NCI-H2107 (cell line): ENCODE measurements around the gene FAM184A.
A peak's percentile ranks its signal among the peaks of the same experiment; 100 is the strongest.

Source experiments
- DNase-seq: peaks from one replicate; lab custom pipeline; 2025; lab: John Stamatoyannopoulos, UW

FAM184A gene

DNA sequence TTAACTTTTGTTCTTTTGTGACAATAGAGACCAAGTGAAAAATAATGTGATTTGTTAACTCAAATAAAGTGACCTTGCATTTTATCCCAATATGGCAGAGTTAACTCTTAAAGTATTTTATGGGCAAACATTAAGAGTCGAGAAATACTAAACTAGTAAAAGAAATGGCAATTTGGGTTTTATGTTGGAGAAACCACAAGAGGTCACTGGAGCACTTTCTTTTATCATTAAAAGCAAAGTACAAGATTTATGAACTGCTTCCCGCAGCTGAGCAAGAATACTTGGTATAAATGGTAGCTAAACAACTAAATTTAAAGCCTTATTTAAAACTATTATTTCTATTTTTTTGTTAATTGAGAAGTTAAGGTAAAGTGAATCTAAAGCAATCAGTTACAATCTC lies 110.0 kb downstream of the FAM184A start:
- DNase-seq: no peak

DNA sequence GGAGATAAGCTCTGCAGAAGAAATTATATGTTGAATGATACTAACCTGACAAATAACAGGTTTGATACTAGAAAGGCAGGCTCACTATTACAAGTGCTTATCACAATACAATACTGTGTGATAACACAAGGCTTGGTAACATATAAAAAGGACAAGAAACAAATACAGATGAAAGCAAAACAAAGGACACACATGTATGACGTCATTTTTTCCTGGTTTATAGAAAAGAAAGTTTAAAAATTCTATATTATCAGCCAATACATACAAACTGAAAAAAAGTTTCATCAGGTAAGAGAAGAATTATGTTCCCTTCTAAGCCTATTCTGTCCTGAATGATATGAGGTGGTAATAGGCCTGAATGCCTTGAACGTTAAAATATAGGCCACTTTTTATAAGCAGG lies 111.2 kb downstream of the FAM184A start:
- DNase-seq: no peak

DNA sequence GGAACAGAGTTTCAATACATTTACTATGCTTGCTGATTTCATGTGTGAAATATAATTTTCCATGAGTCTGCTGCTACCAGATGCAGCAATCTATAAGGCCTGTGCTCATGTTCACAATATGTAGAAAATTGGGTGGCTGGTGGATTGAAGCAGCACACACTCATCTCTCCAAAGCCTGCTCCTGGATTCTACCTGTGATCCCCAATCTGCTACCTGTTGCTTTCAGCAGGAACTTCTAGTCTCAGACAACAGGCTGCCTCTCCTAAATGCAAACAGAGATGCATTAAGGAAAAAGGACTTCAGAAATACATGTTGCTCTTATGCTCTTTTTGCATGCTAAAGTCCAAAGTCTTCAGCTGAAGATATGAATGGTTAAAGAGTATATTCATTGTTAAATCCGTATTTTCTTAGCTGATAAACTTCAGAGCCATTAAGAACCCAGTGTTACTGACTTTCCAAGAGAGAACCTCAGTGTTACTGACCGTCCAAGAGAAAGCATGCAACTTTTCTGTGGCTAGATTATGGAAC lies 112.6 kb downstream of the FAM184A start:
- DNase-seq: no peak

DNA sequence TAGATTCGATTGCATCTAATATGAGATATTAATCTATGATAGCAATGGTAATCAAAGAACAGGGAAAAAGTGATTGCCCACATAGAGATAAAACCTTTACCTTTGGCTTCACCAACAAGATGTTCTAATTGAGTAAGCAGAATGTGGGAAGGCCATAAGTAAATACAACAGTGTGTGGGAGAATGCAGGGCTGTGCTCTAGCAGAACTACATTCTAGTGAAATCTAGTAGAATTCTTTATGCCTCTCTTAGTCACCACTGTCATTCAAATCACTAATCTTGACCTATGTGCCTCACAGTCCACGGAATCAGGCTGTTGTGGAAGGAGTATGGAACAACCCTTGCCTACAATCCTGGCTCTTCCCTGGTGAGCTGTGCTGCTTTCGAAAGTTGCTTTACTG lies 113.1 kb downstream of the FAM184A start:
- no peak for DNase-seq

DNA sequence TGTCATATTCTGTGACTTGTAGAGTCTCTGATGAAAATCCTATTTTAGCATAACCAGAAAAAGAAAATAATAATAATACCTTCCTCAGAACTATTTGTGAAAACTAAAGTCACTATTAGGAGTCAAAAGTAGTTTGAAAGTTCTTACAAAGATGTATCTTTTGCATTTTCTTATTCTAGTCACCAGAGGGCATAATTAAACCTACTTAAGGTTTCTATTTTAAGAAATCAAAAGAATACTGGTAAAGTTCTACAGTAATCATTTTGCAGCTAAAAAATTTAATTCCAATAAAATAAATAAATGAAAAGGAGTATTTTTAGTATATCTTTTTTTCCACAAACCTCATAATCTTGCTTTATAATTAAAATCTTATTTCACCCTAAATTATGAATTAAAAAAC lies 115.5 kb downstream of the FAM184A start:
- no peak for DNase-seq

DNA sequence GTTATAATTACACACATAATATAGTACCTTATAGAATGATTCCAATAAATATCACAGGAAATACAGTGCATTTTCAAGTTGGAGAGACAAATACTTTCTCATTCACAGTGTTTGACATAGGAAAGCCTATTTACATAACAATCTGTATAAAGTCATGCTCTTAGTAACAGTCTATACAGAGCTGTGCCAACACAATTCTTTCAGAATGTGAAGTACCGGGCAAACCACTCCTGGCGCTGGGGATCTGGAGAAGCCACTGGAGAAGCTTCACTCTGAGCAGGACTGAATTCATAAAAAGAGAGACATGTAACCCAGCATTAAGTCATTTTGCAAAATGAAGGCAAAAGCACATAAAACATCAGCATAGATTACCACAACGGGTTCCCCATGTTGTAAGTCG lies 118.6 kb downstream of the FAM184A start:
- DNase-seq: no peak

DNA sequence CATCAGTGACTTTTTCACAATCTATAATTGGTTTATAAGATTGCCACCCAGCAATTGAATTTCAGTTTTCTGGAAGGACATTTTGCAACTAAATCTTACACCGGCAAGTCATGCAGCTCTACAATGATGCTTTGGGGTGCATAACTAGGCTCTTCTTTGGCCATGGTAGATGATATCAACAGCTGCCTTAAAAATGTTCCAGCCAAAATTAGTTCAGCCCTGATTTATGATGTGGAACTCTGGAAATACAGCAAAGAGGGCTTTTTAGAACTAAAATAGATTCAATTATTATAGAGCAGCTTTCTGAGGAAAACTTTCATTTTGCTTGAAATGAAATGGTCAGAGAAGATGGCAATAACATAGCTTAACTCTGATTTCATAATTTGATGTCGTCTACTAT lies 125.1 kb downstream of the FAM184A start:
- DNase-seq: no peak

DNA sequence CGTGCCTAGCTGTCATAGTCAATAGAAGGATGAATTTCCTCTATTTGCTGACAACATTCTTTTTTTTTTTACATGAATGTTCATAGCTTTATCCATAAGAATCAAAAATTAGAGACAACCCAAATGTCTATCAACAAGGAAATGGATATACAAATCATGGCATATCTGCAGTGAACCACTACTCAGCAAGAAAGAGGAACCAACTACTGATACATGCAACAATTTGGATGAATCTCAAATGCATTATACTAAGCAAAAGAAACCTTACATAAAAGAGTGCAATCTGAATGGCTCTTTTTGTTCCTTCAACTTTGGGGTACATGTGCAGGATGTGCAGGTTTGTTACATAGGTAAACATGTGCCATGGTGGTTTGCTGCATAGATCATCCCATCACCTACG lies 125.8 kb downstream of the FAM184A start:
- no peak for DNase-seq

DNA sequence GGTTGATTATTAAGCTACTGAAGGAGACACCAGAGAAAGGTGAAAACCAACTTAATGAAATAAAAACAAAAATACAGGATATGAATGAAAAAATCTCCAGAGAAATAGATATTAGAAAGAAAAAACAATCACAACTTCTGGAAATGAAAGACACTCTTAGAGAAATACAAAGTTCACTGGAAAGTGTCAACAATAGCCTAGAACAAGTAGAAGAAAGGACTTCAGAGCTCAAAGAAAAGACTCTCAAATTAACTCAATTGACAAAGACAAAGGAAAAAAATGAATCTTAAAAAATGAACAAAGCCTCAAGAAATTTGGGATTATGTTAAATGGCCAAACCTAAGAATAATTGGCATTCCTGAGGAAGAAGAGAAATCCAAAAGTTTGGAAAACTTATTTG lies 133.2 kb downstream of the FAM184A start:
- DNase-seq: no peak

DNA sequence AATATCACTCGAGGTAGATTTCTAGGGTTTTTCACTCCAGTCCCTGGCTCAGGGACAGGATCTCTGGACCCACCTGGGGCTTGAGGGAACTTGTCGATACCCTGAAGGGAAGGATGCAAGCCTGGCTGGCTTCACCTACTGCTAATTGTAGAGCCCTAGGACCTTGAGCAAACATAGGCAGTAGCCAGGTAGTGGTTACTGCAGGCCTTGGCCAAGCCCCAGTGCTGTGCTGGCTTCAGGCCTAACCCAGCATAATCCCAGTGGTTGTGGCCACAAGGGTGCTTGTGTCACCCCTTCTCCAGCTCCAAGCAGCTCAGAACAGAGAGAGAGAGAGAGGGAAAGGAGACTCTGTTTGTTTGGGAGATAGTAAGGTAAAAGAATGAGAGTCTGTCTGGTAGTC lies 137.7 kb downstream of the FAM184A start:
- DNase-seq: no peak

DNA sequence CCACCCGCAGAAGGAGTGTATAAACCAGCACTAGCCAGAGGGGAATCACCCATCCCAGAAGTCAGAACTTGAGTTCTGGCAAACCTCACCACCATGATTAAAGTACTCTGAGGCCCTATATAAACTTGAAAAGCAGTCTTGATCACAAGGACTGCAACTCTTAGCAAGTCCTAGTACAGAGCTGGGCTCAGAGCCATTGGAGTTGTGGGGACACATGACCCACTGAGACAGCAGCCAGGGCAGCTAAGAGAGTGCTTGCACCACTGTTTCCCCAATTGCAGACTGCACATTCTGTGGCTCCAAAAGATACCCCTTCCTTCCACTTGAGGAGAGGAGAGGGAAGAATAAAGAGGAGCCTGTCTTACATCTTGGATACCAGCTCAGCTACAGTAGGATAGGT lies 138.8 kb downstream of the FAM184A start:
- DNase-seq: no peak

DNA sequence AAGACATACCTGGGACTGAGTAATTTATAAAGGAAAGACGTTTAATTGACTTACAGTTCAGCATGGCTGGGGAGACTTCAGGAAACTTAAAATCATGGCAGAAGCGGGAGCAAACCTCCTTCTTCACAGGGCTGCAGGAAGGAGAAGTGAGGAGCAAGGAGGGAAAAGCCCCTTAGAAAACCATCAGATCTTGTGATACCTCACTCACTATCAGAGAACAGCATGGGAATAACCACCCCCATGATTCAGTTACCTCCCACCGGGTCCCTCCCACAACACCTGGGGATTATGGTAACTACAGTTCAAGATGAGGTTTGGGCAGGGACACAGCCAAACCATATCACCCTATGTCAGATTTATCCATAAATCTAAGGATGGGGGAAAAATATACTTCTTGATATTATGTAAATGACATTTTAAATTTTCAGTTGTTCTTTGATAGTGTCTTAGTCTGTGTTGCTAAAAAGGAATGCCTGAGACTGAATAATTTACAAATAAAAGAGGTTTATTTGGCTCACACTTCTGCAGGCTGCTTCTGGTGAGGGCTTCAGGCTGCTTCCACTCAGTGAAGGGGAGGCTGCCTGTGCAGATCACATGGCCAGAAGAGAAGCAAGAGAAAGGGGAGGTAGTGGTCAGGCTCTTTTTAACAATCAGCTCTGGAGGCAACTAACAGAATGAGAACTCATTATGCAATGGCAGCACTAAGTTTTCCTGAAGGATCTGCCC lies 142.3 kb downstream of the FAM184A start:
- DNase-seq: no peak

DNA sequence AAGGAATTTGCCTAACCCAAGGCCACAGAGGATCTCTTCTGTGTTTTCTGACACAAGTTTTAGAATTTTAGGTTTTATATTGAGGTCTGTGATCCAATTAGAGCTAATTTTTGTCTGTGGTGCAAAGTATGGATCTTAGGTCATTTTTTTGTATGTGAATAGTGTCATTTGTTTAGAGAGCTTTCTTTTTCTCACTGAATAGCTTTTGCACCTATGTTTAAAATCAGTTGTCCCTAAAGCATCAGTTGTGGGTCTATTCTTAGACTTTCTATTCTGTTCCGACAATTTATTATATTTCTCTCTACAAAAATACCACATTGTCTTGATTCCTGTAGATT lies 143.2 kb downstream of the FAM184A start:
- no peak for DNase-seq

DNA sequence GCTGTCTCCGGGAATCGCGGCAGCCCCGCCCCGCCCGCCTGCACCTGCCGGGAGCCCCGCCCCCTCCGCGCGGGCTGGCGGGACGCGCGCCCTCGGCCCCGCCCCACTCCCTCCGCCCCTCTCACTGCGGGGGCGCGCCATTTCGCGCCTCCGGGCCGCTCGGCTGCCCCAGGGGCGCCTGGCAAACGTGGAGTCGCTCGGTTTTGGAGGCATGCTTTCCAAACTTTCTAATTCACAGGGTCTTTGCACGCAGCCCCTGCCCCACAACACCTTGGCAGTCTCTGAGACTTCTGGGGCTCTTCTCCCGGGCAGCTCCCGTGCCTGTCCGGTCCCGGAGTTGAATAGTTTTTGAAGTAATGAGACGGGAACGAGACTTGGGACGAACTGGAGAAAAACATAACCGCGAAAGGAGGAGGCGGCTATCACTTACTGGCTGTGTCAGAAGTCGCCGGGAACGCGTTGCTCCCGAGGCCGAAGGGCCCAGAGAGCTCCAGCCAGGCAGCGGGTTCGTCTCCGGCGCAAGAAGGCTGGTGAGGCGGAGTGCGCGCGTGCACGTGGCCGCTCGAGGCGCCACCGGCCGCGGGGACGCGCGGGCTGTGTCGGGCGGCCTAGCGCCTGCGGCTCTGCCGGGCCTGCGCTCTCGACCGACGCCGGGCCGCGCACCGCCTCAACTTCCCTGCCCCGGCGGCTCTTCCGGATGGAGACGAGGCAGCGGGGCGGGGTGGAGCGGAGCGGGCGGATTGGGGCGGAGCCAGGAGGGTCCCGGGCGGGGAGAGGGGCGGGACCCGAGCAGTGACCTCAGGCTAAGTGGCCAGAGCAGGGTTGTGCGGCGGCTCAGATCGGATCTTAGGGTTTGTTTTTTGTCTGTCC lies 143.8 kb downstream of the FAM184A start, which contains the start of gene MCM9:
Gene MCM9 (minus strand): TSS at position 699 of the 870 bp plus-strand sequence. CDS start 3,436 bp downstream, outside the sequence.
- DNase-seq: peak; percentile 66

DNA sequence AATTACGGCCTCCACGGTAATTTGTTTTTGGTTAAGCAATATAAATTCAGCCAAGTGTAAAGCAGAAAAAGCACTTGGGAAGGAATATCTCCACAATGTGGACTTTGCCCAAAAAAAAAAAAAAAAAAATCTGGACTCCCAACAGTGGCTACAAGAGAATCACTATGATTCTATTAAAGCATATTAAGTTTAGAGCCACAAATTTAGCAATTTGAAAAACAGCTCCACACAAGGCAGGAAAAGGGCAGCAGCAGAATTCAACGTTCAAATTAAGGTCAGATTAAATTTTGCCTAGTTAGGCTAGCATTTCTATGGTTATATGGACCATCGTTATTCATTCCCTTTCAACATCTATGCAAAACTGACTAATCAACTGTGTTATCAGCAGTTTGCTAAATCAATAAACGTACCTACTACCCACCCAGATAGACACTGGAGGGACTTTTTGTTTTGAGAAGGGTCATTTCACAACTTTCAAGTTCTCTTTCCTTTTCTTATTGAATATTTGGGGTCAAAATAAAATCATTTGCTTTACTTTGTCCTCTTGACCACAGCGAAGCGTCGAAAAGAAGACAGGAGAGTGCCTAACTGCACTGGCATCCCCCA lies 144.5 kb downstream of the FAM184A start:
- DNase-seq: no peak

DNA sequence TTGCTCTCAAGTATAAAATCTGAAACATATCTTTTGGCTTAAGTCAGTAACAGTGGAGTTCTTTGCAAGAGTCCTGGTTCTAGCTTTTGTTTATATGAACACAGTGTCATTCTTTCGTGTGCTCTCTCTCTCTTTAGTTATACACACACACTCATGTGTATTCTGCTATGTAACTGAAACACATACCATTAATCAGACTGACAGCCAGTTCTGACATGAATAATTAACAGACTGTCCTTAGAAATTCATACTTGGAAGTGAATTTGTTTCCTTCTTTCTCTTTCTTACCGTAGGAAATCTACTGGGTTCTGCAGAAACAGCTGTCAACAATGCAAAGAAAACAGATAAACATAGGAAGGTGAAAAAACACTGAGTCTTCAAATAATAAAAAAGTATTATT lies 146.0 kb downstream of the FAM184A start:
- DNase-seq: no peak

DNA sequence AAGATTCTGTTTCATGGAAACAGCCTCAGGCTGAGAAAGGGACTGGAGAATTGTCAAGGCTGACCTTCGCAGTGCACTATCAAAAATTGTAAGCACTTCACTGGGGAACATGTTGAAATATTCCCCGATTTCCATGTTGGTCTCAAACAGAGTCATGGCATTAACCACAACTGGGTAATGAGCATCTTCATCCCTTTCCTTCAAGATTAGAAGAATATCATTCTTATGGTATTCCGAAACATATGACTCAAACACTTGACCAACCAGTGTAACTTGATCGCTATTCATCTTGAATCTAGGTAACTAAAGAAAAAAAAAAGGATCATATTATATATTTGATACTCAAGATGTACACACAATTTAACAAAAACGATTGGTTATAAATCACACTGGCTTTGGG lies 147.0 kb downstream of the FAM184A start:
- DNase-seq: no peak

DNA sequence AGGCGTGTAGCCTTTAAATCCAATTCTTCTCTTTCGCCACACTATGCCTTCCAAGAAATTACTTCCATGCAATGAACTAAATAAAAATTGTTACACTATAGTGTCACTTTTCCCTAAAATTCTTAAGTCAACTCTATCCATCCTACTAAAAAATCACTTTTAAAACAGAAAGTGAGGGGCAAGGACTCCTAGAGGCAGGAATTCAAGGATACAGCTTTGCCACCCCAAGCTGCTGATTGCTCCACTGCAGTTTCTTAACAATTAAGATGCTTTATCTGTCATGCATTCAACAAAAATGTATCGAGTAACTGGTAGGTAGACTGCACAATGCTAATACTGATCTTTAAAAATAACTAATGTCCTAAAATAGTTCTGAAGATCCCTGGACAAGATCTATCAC lies 147.8 kb downstream of the FAM184A start:
- DNase-seq: no peak

DNA sequence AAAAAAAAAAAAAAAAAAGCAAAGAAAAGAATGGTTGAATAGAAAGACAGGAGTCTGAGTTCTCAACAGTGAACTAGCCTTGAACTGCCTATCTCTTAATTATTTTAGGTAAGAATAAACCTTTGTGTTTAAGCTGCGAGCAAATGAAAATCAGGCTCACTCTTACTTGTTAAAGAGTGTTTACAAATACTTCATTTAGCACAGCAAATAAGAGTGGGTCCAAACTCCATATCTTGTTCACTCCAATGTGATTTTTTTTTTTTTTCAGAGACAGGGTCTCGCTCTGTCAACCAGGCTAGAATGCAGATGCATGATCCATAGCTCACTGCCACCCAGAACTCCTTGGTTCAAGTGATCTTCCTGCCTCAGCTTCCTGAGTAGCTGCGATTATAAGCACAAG lies 155.4 kb downstream of the FAM184A start:
- DNase-seq: no peak

DNA sequence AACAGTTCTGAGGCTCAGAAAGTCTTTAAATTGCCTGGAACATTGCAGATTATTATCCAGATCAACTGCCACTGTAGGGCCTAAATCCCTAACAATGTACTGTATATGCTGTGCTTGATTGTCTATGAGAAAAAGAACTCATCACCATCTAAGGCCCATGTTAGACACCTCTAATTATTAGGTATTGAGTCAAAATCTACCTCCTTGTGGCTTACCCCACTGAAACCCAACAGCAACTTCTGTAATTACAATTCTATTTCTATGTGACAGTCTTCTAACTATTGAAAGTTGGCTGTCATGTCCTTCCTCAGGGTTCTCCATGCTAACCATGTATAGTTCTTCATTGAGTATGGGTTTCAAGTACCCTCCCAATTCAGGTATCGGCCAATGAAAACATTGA lies 157.4 kb downstream of the FAM184A start:
- DNase-seq: no peak

DNA sequence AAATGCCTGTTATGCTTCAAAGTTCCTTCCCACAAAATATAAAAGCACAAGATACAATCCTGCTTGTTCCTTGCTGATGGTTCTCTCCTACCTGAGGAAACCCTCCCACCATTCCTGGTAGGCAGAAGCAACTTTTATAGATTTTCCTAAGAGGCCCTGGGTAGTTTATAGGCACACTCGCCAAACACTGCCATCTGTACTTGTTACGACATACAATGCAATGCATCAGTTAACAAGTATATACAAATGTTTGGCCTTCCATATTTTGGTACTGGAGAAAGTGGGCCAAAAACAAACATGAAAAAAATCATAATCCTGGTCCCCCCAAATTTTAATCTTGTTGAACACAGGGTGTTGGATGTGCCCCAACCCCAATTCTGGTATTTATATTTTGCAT lies 160.1 kb downstream of the FAM184A start:
- DNase-seq: no peak

DNA sequence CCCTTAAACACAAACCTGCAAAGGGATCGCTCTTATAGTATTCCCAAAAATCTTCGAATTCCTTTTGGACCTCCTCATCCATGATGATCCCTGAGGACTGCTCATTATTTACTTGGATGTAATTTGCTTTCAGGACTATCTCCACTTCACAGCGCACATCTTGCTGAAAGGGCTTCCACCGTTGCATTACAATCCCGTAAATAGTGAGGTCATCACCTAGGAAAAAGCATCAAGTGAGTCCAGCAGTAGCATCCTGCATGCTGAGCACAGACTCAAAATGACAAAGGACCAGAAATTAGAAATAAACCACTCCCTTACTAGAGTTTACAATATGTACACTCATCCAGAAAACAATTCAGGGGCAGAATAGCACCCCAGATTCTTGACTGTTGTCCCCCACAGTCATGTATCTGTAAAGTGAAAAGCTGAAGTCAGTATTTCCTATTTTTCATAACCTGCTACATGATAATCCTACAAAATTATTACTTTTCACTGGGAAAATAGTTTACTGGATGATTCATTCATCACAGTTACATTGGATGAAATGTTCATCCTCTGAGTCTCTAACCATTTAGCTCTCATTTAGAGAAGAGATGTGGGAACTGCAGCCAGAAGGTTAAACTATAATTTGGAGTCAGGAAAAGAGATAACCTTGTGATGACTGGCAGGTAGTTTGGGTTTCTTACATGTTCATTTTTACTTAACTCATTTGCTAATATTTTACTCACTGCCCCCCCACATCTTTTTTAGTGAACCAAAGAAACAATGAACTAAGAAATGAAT lies 160.7 kb downstream of the FAM184A start:
- DNase-seq: no peak
